GM19438 (cell line): Measurements from ENCODE around the gene CNIH1.
A peak's percentile ranks its signal among the peaks of the same experiment; 100 is the strongest.
"Not testable (repeated sequence)": the region's sequence is repeated elsewhere in the genome, so short reads cannot be mapped to it uniquely, and the experiment has no call there.

Experiments
- ATAC-seq: cut with Tn5 transposase; IDR thresholded peaks from one replicate; pipeline ENCODE4 v1.9.1; 2021; ENCODE audit warnings: low read depth; ENCODE audit not compliant: unreplicated experiment

CNIH1 gene

DNA sequence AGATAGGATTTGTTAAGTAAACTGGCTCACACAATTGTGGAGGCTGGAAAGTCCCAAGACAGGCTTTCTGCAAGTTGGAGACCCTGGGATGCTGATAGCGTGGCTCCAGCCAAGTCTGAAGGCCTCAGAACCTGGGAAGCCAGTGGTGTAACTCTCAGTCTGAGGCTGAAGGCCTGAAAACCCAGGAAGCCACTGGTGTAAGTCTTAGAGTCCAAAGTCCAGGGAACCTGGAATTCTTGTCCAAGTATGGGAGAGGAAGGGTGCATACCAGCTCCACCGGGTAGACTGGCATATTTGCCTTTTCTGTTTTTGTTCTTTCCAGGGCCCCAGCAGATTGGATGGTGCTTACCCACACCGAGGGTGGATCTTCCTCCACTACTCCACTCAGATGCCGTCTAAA is 29.5 kb upstream of the CNIH1 start:
- no peak for ATAC-seq

DNA sequence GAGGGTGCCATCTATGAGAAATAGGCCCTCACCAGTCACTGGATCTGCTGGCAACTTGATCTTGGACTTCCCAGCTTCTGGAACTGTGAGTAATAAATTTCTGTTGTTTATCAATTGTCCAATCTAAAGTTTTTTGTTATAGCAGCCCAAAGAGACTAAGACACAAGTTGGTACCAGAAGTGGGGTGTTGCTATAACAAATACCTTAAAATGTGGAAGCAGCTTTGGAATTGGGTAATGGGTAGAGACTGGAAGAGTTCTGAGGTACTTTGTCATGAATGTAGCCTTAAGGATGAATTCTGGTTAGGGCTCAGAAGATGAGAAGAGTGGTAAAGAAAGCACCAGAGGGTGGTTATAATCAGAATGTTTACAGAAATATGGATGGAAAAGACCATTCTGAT is 26.1 kb upstream of the CNIH1 start:
- ATAC-seq: no peak

DNA sequence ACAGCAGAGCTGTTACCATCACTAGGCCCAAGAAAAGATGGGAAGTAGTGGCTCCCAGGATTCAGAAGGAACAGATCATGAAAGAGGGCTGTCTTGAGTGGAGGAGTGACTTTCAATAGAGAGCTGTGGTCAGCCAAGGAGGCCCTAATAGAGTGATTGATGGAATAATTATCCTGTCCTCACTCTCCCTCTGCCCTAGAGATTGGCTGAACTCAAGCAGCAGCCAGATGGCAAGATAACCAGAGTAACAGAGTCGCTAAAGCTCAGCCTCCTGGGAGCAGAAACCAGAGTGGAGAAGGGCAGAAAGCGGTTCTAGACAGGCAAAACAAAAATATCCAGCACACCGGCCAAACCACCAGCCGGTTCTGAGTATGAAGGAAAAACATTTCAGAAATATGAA is 24.5 kb upstream of the CNIH1 start:
- no peak for ATAC-seq

DNA sequence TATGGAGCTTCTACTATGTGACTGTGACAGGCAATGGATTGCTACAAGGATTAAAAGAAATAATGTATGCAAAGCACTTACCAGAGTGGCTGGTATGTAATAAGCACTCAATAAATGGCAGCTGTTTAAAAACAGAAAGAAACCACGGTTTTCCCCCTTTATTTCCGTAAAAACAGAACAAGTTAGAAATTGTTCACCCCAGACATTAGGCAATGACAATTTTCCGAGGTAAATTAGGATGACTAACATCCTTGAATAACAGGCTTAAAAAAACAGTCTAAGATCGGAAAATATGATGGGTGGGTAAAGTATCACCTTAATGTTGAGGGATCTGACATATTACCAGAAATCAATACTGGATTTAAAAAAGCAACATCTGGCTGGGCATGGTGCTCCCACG is 20.9 kb upstream of the CNIH1 start:
- ATAC-seq: no peak

DNA sequence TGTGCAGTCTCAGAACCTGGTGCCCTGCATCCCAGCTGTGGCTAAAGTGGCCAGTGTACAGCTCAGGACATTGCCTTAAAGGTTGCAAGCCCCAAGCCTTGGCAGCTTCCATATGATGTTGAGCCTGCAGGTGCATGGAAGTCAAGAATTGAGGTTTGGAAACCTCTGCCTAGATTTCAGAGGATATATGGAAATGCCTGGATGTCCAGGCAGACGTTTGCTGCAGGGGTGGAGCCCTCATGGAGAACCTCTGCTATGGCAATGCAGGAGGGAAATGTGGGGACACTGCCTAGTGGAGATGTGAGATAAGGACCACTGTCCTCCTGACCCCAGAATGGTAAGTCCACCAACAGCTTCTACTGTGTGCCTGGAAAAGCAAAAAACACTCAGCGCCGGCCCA is 17.9 kb upstream of the CNIH1 start:
- ATAC-seq: no peak

DNA sequence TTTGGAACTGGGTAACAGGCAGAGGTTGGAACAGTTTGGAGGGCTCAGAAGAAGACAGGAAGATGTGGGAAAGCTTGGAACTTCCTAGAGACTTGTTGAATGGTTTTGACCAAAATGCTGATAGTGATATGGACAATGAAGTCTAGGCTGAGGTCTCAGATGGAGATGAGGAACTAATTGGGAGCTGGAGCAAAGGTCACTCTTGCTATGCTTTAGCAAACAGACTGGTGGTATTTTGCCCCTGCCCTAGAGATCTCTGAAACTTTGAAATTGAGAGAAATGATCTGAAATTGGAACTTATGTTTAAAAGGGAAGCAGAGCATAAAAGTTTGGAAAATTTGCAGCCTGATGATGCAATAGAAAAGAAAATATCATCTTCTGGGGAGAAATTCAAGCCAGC is 17.4 kb upstream of the CNIH1 start:
- ATAC-seq: not testable (repeated sequence)

DNA sequence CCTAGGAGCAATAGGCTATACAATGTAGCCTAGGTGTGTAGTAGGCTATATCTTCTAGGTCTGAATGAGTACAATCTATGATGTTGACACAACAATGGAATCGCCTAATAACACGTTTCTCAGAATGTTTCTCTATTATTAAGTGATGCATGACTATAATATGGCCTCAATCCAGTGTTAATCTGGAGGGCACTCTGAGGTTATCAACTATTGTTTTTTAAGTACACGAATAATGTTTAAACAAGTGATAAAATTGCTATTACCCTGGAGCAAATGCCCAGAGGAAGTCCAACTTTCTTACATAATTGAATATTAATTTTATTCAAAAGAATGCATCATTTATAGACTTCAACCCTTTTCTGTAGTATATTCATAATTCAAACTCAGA is 16.4 kb upstream of the CNIH1 start:
- no peak for ATAC-seq

DNA sequence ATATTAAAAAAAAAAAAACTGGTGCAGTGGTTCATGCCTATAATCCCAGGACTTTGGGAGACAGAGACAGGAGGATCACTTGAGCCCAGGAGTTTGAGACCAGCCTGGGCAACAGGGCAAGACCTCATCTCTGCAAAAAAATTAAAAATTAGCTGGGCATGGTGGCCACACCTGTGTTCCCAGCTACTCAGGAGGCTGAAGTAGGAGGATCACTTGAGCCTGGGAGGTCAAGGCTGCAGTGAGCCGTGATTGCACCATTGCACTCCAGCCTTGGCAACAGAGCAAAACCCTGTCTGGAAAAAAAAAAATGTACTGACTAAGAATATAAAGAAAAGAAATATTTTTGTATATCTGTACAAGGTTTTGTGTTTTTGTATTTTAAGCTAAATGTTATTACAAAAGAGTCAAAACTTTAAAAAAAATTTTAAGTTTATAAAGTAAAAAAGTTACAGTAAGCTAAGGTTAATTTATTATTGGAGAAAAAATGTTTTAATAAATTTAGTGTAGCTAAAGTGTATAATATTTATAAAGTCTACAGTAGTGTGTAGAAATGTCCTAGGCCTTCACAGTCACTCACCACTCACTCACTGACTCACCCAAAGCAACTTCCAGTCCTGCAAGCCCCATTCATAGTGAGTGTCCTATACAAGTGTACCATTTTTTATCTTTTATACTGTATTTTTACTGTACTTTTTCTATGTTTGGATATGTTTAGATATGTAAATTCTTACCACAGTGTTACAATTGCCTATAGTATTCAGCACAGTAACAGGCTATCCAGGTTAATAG is 15.8 kb upstream of the CNIH1 start:
- not testable (repeated sequence) for ATAC-seq

DNA sequence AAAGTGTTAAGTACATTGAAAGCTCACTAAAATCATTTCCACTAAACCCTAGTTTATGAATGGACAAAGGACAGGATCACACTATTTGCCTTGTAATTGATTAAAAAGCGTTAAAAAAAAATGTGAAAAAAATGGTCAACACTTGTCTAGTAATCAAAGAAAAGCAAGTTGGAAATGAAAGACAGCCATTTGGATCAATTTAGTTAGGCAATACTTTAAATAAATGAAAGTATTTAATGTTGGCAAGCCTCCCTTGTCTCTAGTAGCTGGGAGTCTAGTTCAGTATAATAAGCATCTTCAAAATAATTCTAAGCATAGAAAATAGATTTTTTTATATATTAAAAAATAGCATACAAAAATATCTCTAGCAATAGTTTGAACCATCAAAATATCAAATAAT is 14.2 kb upstream of the CNIH1 start:
- ATAC-seq: no peak

DNA sequence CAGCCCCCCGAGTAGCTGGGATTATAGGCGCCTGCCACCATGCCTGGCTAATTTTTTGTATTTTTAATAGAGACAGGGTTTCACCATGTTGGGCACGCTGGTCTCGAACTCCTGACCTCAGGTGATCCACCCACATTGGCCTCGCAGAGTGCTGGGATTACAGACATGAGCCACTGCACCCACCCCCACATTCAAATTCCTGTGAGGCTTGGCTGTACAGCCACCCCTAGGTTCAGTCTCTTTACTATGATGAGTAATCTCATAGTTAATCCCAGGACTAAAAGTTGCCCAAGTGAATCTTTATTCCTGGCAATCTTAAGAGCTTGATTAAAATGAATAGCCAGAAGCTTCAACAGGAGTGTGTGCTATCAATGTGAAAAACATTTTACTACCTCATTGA is 12.8 kb upstream of the CNIH1 start:
- ATAC-seq: not testable (repeated sequence)

DNA sequence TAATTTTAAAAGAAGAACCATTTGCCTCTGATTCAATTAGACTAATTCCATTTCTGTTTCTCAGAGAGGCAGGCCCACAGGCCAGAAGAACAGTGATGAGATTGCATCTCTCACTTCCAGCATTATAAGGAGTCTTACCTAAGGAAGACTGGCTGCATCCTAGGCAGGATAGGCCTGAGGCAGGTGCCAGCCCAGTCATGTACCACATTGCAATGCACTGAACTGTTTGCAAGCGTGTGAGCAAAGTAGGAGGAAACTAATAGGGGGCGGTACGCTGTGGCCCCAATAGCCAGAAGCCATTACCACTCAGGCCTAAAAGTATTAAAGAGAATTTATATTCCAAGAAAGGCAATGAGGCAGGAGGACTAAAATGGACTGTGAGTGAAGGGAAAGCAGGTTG is 12.1 kb upstream of the CNIH1 start:
- no peak for ATAC-seq

DNA sequence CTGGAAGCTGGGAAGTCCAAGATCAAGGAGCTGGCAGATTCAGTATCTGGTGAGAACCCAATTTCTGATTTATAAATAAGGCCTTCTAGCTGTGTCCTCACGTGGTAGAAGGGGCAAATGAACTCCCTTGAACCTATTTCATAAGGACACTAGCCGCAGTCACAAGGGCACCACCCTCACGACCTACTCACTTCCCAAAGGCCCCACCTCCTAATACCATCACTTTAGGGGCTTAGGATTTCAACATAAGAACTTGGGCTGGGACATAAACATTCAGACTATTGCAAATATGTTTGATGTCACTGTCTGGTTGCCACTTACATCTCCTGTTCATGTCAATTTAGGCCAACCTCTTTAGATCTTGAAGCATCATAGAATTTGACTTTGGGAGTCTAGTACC is 10.8 kb upstream of the CNIH1 start:
- no peak for ATAC-seq

DNA sequence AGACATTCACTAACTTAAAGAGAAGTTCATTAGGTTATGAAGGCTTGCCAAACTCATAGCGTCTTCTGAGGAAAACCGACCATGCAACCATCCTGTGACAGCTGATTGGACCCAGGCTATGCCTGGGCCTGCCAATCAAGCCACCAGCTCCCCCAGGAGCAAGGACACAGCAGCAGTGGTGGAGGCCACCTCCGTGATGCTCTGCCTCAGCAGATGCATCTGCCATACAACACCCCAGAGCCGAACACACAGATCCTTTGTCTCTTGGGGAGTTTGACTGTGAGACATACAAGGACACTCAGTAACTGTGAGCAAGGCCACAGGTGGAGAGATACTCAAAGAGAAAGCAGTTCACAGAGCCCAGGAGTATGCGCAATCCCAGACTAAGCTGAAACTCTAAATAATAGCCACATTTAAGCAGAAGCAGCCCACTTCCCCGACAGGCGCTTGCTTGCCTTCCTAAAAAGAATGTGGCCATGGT is 10.0 kb upstream of the CNIH1 start:
- no peak for ATAC-seq

DNA sequence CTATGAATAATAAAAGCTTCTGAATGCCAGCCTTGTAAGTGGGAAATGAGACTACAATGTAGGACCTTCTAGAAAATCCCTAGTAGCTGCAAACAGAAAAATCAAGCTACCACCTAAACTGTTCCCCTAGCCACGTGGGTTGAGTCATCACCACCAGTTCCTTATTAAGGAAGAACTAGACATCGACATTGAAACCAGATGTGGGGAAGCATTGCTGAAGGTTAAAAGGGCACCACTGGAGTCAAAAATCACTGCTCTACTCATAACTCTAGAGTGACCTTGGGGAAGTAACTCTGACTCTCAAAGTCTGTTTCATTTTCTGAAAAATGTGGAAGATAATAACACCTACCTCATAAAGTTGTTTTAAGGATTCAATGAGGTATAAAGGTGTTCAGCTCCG is 9.4 kb upstream of the CNIH1 start:
- ATAC-seq: peak; percentile 66

DNA sequence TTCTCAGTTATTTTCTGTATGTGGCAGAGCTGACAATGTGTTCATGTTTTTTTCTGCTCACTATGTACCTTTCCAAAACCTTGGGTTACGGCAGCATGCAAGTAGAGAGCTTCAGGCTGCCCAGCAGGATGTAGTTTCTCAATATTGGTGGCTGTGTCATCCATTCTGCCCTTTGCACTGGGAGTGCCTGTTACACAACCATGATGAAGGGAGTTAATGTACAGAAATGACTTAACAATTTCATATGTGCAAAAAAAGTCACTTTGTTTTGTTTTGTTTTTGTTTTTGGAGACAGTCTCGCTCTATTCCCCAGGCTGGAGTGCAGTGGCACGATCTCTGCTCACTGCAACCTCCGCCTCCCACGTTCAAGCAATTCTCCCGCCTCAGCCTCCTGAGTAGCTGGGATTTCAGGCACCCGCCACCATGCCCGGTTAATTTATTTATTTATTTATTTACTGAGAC is 6.1 kb upstream of the CNIH1 start:
- no peak for ATAC-seq

DNA sequence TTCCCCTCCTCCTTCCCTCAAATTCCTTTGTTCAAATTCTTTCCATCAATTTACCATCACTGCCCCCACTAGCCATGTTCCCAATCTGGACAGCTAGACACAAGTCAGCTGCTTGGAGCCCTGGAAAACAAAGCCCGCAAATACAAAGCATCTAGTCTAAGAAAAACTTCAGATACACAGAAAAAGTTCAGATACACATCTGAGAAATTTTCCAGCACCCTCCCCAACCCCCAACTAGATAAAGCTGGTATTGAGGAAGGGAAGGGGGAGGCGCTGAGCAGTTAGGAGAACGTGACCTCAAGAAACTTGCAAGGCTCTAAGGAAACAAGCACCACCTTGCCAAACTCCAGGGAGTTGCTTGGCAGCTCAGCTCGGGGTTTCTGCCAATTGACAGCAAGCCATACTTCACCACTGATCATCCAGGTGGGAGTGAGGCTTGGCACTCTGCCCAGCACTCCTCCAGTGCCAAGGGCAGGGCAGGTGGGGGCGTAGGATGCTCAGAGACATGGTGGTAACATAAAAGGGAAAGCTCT is 5.1 kb upstream of the CNIH1 start:
- no peak for ATAC-seq

DNA sequence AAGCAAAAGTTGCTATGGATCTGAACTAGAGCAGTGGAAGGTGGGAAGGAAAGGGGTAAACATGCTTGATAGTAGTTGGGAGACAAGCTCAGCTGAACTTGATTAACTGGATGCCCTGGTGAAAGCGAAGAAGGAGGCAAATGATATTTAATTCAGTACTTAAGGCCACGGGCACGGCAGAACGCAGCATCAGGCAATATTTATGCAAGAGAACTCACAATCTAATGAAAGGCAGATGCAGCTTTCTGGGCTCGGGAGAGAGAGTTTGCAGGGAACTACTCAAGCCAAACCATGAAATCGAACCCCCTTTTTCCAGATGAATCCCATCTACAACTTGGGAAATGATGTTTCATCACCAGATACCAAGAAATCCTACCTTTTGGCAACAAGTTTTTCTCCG is 3.5 kb upstream of the CNIH1 start:
- no peak for ATAC-seq

DNA sequence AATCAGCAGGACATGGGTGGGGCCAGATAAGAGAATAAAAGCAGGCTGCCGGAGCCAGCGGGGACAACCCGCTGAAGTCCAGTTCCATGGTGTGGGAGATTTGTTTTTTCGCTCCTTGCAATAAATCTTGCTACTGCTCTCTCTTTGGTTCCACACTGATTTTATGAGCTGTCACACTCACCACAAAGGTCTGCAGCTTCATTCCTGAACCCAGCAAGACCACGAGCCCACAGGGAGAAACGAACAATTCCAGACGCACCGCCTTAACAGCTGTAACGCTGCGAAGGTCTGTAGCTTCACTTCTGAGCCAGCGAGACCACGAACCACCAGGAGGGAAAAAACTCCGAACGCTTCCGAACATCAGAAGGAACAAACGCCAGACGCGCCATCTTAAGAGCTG is 2.8 kb upstream of the CNIH1 start:
- ATAC-seq: no peak

DNA sequence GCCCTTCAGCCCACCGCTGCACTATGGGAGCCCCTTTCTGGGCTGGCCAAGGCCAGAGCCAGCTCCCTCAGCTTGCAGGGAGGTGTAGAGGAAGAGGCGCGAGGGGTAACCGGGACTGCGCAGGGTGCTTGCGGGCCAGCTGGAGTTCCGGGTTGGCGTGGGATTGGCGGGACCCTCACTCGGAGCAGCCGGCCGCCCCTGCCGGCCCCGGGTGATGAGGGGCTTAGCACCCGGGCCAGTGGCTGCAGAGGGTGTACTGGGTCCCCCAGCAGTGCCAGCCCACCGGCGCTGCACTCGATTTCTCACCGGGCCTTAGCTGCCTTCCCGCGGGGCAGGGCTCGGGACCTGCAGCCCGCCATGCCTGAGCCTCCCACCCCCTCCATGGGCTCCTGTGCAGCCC is 1.8 kb upstream of the CNIH1 start:
- not testable (repeated sequence) for ATAC-seq

DNA sequence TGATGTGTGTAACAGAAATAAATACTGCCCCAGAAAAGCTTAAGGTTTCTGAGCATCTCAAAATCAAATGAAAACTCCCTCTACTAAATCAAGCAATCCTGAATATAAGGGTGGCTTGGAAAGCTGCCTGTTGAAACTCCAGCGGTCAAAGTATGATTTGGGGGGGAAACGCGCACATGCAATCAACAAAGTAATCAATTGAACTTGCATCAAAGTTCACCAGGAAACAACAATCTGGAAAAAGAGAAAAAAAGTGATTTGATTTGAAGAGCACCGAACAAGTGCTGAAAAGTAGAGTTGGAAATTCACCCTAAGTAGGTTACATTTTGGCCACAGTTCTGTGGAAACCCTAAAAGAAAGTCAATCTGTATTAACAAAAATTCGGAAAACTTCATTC is 700 bp downstream of the CNIH1 start:
- ATAC-seq: no peak

DNA sequence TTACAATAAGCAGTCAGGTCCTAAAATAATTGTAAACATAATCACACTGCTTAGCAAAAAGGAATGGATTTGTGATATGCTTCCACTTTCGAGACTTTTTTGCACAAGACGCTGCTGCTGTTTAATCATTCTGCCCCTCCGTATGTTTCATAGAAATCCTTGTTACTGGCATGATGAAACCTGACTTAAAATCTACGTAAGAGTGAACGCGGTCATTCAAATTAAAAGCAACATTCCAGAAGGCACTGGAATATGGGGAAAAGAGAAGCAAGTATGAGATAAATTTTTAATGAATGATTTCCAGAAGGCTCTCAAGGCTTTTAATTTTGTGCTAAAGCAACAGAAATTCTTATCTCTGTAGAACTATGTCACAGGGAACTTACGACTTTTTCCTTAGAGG is 1.1 kb downstream of the CNIH1 start:
- ATAC-seq: no peak

DNA sequence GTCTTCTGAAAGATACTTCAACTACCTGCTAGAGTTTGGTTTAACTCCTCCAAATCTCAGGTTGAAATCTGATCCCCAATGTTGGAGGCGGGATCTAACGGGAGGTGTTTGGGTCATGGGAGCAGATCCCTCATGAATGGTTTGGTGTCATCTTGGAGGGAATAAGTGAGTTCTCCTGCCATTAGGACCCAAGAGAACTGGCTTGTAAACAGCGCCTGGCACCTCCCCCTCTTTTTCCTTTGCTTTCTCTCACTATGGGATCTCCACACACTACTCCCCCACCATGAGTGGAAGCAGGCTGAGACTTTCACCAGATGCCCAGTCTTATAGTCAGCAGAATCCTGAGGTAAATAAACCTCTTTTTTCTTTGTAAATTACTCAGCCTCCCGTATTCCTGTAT is 2.5 kb downstream of the CNIH1 start:
- ATAC-seq: no peak
